HFFc6 (cell line): Measurements from ENCODE around the gene GCK. TPM values are rescaled to one million over a fixed set of nuclear protein-coding genes. Genes with fewer than 3 reads are reported as not detected.

Experiments used
- DNase-seq: peaks from one replicate; pipeline ENCODE4 v3.0.0-alpha.2; 2018
- H3K27ac Mint-ChIP-seq: 2 replicates; pipeline ENCODE4 v1.8.0; 2020; ENCODE audit warnings: mild to moderate bottlenecking, mixed read lengths
- H3K27me3 Mint-ChIP-seq: 2 replicates; pipeline ENCODE4 v1.8.0; 2021; ENCODE audit warnings: mild to moderate bottlenecking, moderate library complexity, mixed read lengths; ENCODE audit not compliant: insufficient read depth
- H3K36me3 Mint-ChIP-seq: 2 replicates; pipeline ENCODE4 v1.8.0; 2021; ENCODE audit warnings: low read depth, mixed read lengths
- H3K4me1 Mint-ChIP-seq: 2 replicates; pipeline ENCODE4 v1.8.0; 2020; ENCODE audit warnings: low read depth, mixed read lengths
- H3K4me3 Mint-ChIP-seq: 2 replicates; pipeline ENCODE4 v1.8.0; 2020; ENCODE audit warnings: mild to moderate bottlenecking, moderate library complexity, mixed read lengths
- H3K9me3 Mint-ChIP-seq: 2 replicates; pipeline ENCODE4 v1.8.0; 2020; ENCODE audit warnings: mild to moderate bottlenecking, mixed read lengths
- CTCF ChIP-seq: fragments of 200-600 bp; sonication (generic); IDR thresholded peaks from 2 replicates; pipeline ENCODE4 v1.5.0; 2021; ENCODE audit warnings: antibody characterized with exemption, mild to moderate bottlenecking
- total RNA-seq, 6 experiments: library from RNA; stranded (reverse); fragmentation: NEBNext Ultra II Directional; extraction: Animal tissue kit (Norgen Biotek cat#: 25700); gene quantifications; 2 replicates in 1 of 6; 3 replicates in 5 of 6; pipeline ENCODE4 v1.2.3, GENCODE V29; 2021

Gene GCK
- total RNA-seq, 6 experiments from 2014 or later: 0.11 to 0.26 (median 0.17) TPM; not detected in 2

- Mint-ChIP-seq H3K4me1 (peaks cover 51% of the 10 kb centered on the region), H3K27me3 (no peaks in the 10 kb centered on the region; the same call in 1 of the 2 replicates), H3K4me3 (peak overlapping the region; percentile 42), H3K27ac (peak overlapping the region; percentile 92), H3K36me3 (no peaks in the 10 kb centered on the region), H3K9me3 (no peaks in the 10 kb centered on the region)
- DNase-seq: peak; percentile 93
- TF ChIP-seq CTCF: no peak
Observed at GRCh38 chr7:44101966-44102845, 87.0 kb downstream of the GCK start.

- H3K27ac Mint-ChIP-seq: peak overlapping the region; percentile 92
- H3K27me3 Mint-ChIP-seq: no peaks in the 10 kb centered on the region; the same call in 1 of the 2 replicates
- no peak overlapping the region for H3K4me3 Mint-ChIP-seq
- no peak for TF ChIP-seq CTCF
- H3K9me3 Mint-ChIP-seq: no peaks in the 10 kb centered on the region
- no peak for DNase-seq
- H3K36me3 Mint-ChIP-seq: no peaks in the 10 kb centered on the region
- peaks cover 50% of the 10 kb centered on the region for H3K4me1 Mint-ChIP-seq
Observed at GRCh38 chr7:44101303-44101965, 87.8 kb downstream of the GCK start.

GRCh38 chr7:44100458-44101302, 88.6 kb downstream of the GCK start:
- H3K27me3 Mint-ChIP-seq: no peaks in the 10 kb centered on the region; the same call in 1 of the 2 replicates
- DNase-seq: peak; percentile 16
- peak overlapping the region; percentile 81 for H3K27ac Mint-ChIP-seq
- no peak for TF ChIP-seq CTCF
- no peaks in the 10 kb centered on the region for H3K9me3 Mint-ChIP-seq
- peaks cover 43% of the 10 kb centered on the region for H3K4me1 Mint-ChIP-seq
- H3K4me3 Mint-ChIP-seq: no peak overlapping the region
- H3K36me3 Mint-ChIP-seq: no peaks in the 10 kb centered on the region

- H3K4me3 Mint-ChIP-seq: no peak overlapping the region
- TF ChIP-seq CTCF: no peak
- no peaks in the 10 kb centered on the region for H3K9me3 Mint-ChIP-seq
- H3K36me3 Mint-ChIP-seq: no peaks in the 10 kb centered on the region
- DNase-seq: no peak
- H3K4me1 Mint-ChIP-seq: peaks cover 38% of the 10 kb centered on the region
- peak overlapping the region; percentile 81 for H3K27ac Mint-ChIP-seq
- H3K27me3 Mint-ChIP-seq: no peaks in the 10 kb centered on the region; the same call in 1 of the 2 replicates
Observed at GRCh38 chr7:44099669-44100068, 89.6 kb downstream of the GCK start.
